Thoracic aorta (tissue), 2 donors: ENCODE results near the gene BCAS3. TPM values are rescaled to one million over a fixed set of nuclear protein-coding genes. Genes with fewer than 3 reads are reported as not detected.
"Not testable (repeated sequence)": the region's sequence is repeated elsewhere in the genome, so short reads cannot be mapped to it uniquely, and the experiment has no call there.

Experiments used
- ATAC-seq: fragments of 150-250 bp; one replicate; pipeline ENCODE4 v1.8.0; 2017; ENCODE audit warnings: low read depth; ENCODE audit not compliant: insufficient number of reproducible peaks, low FRiP score
- DNase-seq: peaks from one replicate; pipeline ENCODE4 v3.0.0-alpha.2; 2020; ENCODE audit warnings: low spot score
- H3K27ac ChIP-seq, 2 donors: fragments of 200-600 bp; sonication (generic); 1 replicate in 1 of 2; 2 replicates in 1 of 2; pipeline ENCODE4 v1.5.1; 2016; ENCODE audit warnings: mild to moderate bottlenecking in 2 of 2, moderate library complexity in 2 of 2
- H3K27me3 ChIP-seq: fragments of 200-600 bp; sonication (generic); replicated peaks from 2 replicates; pipeline ENCODE4 v1.6.0; 2016; ENCODE audit warnings: mild to moderate bottlenecking; ENCODE audit not compliant: insufficient read depth
- H3K36me3 ChIP-seq: fragments of 200-600 bp; sonication (generic); one replicate; pipeline ENCODE4 v1.5.1; 2016
- H3K4me1 ChIP-seq, 2 donors: fragments of 200-600 bp; sonication (generic); 1 replicate in 1 of 2; 2 replicates in 1 of 2; pipeline versions ENCODE4 v1.5.1 to v1.6.0; 2016; ENCODE audit warnings: low read depth in 2 of 2, mild to moderate bottlenecking in 1 of 2; ENCODE audit not compliant: control insufficient read depth in 1 of 2
- H3K4me3 ChIP-seq: fragments of 200-600 bp; sonication (generic); 2 replicates; pipeline ENCODE4 v1.5.1; 2016; ENCODE audit warnings: mild to moderate bottlenecking
- H3K9me3 ChIP-seq: fragments of 200-600 bp; sonication (generic); 2 replicates; pipeline ENCODE4 v1.5.1; 2016
- CTCF ChIP-seq: fragments of 200-600 bp; sonication (generic); IDR thresholded peaks from one replicate; pipeline ENCODE4 v1.5.1; 2019; ENCODE audit warnings: antibody characterized with exemption
- total RNA-seq, 2 donors: library from RNA; depleted of rRNA; stranded (reverse); fragments of >200 nt; gene quantifications; one replicate each; pipeline versions ENCODE4 v1.1.0 to v1.2.3, GENCODE V29; 2016

BCAS3 gene
- total RNA-seq, 2 donors from 2014 or later = 35.1 to 69.3 TPM

GRCh38 chr17:60802377-60802776 lies 124.7 kb downstream of the BCAS3 start:
- no peak for ATAC-seq
- TF ChIP-seq CTCF = no peak
- no peak for DNase-seq
- H3K27ac ChIP-seq = no peak overlapping the region
- no peaks in the 10 kb centered on the region for H3K9me3 ChIP-seq
- peaks cover 0 to 4% of the 10 kb centered on the region in 2 donors for H3K4me1 ChIP-seq
- H3K27me3 ChIP-seq = no peaks in the 10 kb centered on the region
- no peak overlapping the region for H3K4me3 ChIP-seq
- no peaks in the 10 kb centered on the region for H3K36me3 ChIP-seq

- H3K36me3 ChIP-seq = no peaks in the 10 kb centered on the region
- no peak overlapping the region for H3K4me3 ChIP-seq
- no peak overlapping the region for H3K27ac ChIP-seq
- DNase-seq (no peak), ATAC-seq (no peak)
- no peaks in the 10 kb centered on the region for H3K27me3 ChIP-seq
- peaks cover 0 to 4% of the 10 kb centered on the region in 2 donors for H3K4me1 ChIP-seq
- H3K9me3 ChIP-seq = no peaks in the 10 kb centered on the region
- no peak for TF ChIP-seq CTCF
Measured at GRCh38 chr17:60803059-60803458, 125.4 kb downstream of the BCAS3 start.

- Histone ChIP-seq H3K36me3 (peaks cover 4% of the 10 kb centered on the region), H3K9me3 (no peaks in the 10 kb centered on the region), H3K4me3 (no peak overlapping the region), H3K27me3 (no peaks in the 10 kb centered on the region), H3K27ac (no peak overlapping the region), H3K4me1 (peaks cover 0 to 2% of the 10 kb centered on the region in 2 donors)
- no peak for DNase-seq
- TF ChIP-seq CTCF = no peak
- no peak for ATAC-seq
Measured at GRCh38 chr17:60804831-60805230, 127.2 kb downstream of the BCAS3 start.

GRCh38 chr17:60809421-60809820 lies 131.8 kb downstream of the BCAS3 start:
- peaks cover 4% of the 10 kb centered on the region for H3K36me3 ChIP-seq
- no peaks in the 10 kb centered on the region for H3K4me1 ChIP-seq
- H3K27me3 ChIP-seq = no peaks in the 10 kb centered on the region
- H3K9me3 ChIP-seq = no peaks in the 10 kb centered on the region
- no peak overlapping the region for H3K27ac ChIP-seq
- no peak for ATAC-seq
- no peak for TF ChIP-seq CTCF
- no peak overlapping the region for H3K4me3 ChIP-seq
- DNase-seq = no peak

- DNase-seq, H3K36me3 ChIP-seq, H3K4me3 ChIP-seq, H3K27me3 ChIP-seq, H3K4me1 ChIP-seq, H3K9me3 ChIP-seq, ATAC-seq, H3K27ac ChIP-seq: not testable (repeated sequence)
Measured at GRCh38 chr17:60814941-60815340, 137.3 kb downstream of the BCAS3 start.

GRCh38 chr17:60817192-60817591 lies 139.5 kb downstream of the BCAS3 start:
- Histone ChIP-seq H3K4me1 (peaks cover 0 to 6% of the 10 kb centered on the region in 2 donors), H3K4me3 (no peak overlapping the region), H3K27me3 (no peaks in the 10 kb centered on the region), H3K27ac (no peak overlapping the region), H3K36me3 (no peaks in the 10 kb centered on the region), H3K9me3 (no peaks in the 10 kb centered on the region)
- DNase-seq (no peak), ATAC-seq (peak; percentile 60)
- no peak for TF ChIP-seq CTCF
